Thyroid gland (tissue), 4 donors: ENCODE measurements around the gene UQCRHL.

ENCODE experiments used
- CTCF ChIP-seq, 6 experiments: fragments of 200-600 bp in 3 of 6; fragments of 450-650 bp in 3 of 6; sonication (generic) in 3 of 6; IDR thresholded peaks; one replicate each; pipeline ENCODE4 v1.5.1; 2016 to 2019; ENCODE audit warnings: antibody characterized with exemption in 6 of 6, mild to moderate bottlenecking in 2 of 6, inconsistent platforms in 1 of 6, moderate library complexity in 1 of 6
- POLR2A ChIP-seq, 2 donors: fragments of 450-650 bp; IDR thresholded peaks; one replicate each; pipeline ENCODE4 v1.6.1; 2017; ENCODE audit warnings: antibody characterized with exemption in 2 of 2, mild to moderate bottlenecking in 2 of 2, moderate library complexity in 1 of 2

GRCh38 chr1:15804060-15804459 is 3.4 kb downstream of the UQCRHL start:
- TF ChIP-seq POLR2A (IDR thresholded peaks at IDR 0.05) (no peak), CTCF (IDR thresholded peaks at IDR 0.05) (no peak)
